Dendritic cell treated with granulocyte-macrophage colony-stimulating factor and Interleukin-4, amounts not matched to agents 40 ng/mL and 50 ng/mL, for 4 days (primary cell): ENCODE measurements around the gene ST6GALNAC3.

ENCODE experiments used
- H3K27ac Mint-ChIP-seq: one replicate; pipeline ENCODE4 v1.8.0; 2022; ENCODE audit warnings: mild to moderate bottlenecking, mixed read lengths
- H3K27me3 Mint-ChIP-seq: one replicate; pipeline ENCODE4 v1.8.0; 2022; ENCODE audit warnings: mild to moderate bottlenecking, mixed read lengths
- H3K36me3 Mint-ChIP-seq: one replicate; pipeline ENCODE4 v1.8.0; 2022; ENCODE audit warnings: low read depth, mixed read lengths
- H3K4me1 Mint-ChIP-seq: one replicate; pipeline ENCODE4 v1.8.0; 2022; ENCODE audit warnings: low read depth, mixed read lengths
- H3K4me3 Mint-ChIP-seq: one replicate; pipeline ENCODE4 v1.8.0; 2022; ENCODE audit warnings: mild to moderate bottlenecking, moderate library complexity, mixed read lengths
- H3K9me3 Mint-ChIP-seq: one replicate; pipeline ENCODE4 v1.8.0; 2022; ENCODE audit warnings: mixed read lengths
- intact Hi-C: fragments of 100-400 bp; cut with micrococcal nuclease; formaldehyde crosslinking; loops from one replicate; pipeline ENCODE4 v1.15.0; 2022

ST6GALNAC3 gene

DNA sequence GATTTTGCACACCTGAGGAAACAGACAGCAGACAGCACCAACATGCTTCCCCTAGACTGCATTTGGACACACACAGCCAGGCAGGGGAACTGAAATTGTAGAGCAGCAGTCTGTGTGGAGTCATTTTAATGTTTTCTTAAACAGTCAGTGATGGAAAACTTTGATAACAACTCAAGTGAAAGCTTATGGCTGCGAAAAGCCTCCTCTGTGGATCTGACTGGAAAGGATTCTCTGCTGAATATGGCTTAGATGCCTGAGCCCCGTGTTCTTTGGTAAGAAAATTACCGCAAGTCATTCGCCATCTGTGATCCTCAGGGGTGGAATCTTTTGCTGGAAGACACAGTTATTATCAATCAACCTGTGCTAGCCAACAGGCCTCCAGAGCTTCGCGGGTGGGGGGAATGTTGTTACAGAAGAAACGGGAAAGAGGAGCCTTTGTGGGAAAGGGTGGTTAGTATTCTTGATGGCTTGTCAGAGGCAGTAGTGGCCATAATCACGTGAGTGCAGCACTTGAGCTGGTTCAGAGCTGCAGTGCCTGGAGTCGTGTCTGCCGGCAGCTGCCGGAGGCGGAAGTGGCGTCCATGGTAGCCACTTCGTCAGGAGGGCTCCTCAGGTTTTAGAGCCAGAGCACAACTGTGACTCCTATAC lies 204.7 kb downstream of the ST6GALNAC3 start:
- no peaks in the 10 kb centered on the region for H3K27me3 Mint-ChIP-seq
- no peaks in the 10 kb centered on the region for H3K36me3 Mint-ChIP-seq
- H3K9me3 Mint-ChIP-seq, result no peaks in the 10 kb centered on the region
- H3K4me1 Mint-ChIP-seq, result no peaks in the 10 kb centered on the region
- intact Hi-C loops, result no loop called here
- H3K4me3 Mint-ChIP-seq, result no peak overlapping the region
- H3K27ac Mint-ChIP-seq, result no peak overlapping the region

DNA sequence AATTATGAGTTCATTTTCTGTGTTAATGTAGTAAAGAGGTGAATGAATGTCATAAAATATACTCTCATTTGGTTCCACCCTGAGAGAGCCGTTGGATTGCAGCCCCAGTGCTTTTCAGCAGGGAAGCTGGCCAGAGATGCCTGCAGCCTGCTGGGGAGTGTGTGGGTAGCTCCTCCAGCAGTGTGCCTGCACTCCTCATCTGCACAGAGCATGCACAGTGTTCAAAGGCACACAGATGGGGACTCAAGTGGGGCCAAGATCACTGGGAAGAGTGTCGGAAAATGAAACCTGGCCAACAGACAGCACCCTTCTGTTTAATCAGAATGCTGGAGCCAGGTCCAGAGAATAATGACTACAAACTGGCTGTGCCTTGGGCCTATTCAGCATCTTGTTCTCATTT lies 206.8 kb downstream of the ST6GALNAC3 start:
- H3K27ac Mint-ChIP-seq, result no peak overlapping the region
- H3K4me3 Mint-ChIP-seq, result no peak overlapping the region
- no peaks in the 10 kb centered on the region for H3K36me3 Mint-ChIP-seq
- H3K9me3 Mint-ChIP-seq, result no peaks in the 10 kb centered on the region
- no peaks in the 10 kb centered on the region for H3K27me3 Mint-ChIP-seq
- intact Hi-C loops, result no loop called here
- H3K4me1 Mint-ChIP-seq, result no peaks in the 10 kb centered on the region

DNA sequence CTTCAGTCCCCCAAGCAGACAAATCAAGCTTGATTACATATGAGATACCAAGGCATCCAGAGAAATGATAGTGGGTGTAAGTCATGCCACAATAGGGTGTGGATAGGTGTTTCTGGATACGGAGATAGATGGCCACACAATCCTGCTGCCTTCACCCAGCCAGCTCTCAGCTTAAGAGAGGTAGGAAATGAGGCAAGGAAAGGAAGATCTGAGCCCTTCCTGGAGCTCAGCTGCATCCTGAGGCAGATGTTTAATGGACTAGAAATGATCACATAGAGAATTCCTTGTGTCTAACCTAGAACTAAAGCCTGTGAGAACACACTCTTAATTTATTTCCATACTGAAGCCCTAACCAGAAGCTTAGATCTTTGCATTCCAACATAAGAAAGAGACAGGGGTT lies 210.3 kb downstream of the ST6GALNAC3 start:
- intact Hi-C loops, result no loop called here
- no peak overlapping the region for H3K27ac Mint-ChIP-seq
- no peaks in the 10 kb centered on the region for H3K4me1 Mint-ChIP-seq
- no peaks in the 10 kb centered on the region for H3K36me3 Mint-ChIP-seq
- no peak overlapping the region for H3K4me3 Mint-ChIP-seq
- H3K27me3 Mint-ChIP-seq, result no peaks in the 10 kb centered on the region
- H3K9me3 Mint-ChIP-seq, result no peaks in the 10 kb centered on the region

DNA sequence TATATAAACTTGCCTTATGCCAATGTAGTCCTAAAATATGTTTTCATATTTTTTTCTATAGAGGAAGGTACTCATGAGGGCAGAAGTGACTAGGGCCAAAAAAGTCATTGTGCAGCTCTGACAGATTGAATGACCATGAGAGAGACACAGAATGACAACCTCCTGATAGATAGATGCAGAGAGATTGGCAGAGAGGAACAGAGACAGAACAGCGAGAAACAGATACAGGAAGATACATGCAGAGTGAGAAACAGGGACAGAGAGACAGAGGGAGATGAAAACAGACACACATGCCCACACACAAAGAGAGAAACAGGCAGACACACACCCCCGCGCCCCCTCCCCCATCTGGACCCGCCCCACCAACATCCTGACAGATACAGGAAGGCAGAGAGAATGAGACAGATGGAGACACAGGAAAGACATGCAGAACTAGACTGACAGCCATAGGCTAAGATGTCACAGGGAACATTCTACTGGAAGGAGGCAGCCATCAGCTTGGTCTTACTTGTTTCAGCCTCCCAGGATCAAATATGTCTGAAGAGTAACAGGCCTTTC lies 211.1 kb downstream of the ST6GALNAC3 start:
- Mint-ChIP-seq H3K4me3 (no peak overlapping the region), H3K4me1 (peaks cover 1% of the 10 kb centered on the region), H3K36me3 (no peaks in the 10 kb centered on the region), H3K9me3 (no peaks in the 10 kb centered on the region), H3K27ac (no peak overlapping the region), H3K27me3 (no peaks in the 10 kb centered on the region)
- intact Hi-C loops, result no loop called here

DNA sequence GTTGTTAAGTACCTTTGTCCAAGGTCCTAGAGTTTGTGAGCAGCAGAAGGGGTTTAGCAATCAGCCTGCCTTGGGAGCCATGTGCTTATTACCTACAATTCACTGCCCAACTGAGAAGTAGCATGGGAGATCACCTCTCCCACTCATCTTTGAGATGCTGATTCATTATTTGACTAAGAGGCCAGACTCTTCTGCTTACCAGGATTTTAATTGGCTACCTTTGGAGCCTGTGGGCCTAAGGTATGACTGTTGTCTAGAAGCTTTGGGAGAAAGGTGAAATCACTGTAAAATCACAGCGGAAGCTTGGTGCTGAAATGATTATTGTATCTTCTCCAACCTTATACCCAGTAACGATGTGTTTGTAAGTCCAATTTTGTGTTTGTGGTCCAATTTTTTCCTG lies 213.4 kb downstream of the ST6GALNAC3 start:
- peaks cover 5% of the 10 kb centered on the region for H3K4me1 Mint-ChIP-seq
- intact Hi-C loops, result no loop called here

DNA sequence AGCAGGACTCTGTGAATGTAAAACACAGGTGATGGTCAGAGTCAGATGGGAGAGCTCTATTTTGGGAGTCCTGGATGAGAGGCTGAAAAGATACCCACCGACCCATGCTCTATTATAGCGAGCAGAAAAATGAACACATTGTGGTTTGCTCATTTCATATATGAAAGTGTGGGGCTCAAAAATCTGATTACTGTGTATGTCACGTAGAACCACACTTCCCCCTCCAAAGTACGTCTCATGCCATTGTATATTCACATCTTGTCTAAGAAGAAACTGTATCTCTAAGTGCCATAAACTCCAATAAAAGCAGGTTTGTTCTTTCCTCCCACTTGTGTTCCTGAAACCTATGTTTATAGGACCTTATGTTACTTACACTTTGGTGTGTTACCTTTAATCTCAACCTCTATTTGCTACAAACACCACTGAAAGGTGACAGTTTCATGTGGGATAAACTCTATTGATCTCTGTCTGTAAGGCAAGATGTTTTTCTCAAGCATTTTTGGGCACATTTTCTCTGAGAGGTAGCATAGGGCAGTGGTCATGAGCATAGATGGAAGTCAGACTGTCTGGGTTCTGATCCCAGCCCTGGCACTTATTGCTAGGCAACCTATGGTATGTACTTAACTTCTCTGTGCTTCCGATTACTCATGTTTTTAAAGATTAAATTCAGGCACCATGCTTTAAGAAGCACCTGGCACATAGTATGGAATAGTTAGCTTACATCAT lies 214.4 kb downstream of the ST6GALNAC3 start:
- Mint-ChIP-seq H3K4me1 (peaks cover 5% of the 10 kb centered on the region), H3K36me3 (no peaks in the 10 kb centered on the region), H3K4me3 (no peak overlapping the region), H3K27ac (no peak overlapping the region), H3K27me3 (no peaks in the 10 kb centered on the region), H3K9me3 (no peaks in the 10 kb centered on the region)
- intact Hi-C loops, result no loop called here

More for the DNA sequence above, 213.4 kb downstream of the ST6GALNAC3 start:
- no peak overlapping the region for H3K4me3 Mint-ChIP-seq
- no peaks in the 10 kb centered on the region for H3K27me3 Mint-ChIP-seq
- no peaks in the 10 kb centered on the region for H3K9me3 Mint-ChIP-seq
- no peaks in the 10 kb centered on the region for H3K36me3 Mint-ChIP-seq
- H3K27ac Mint-ChIP-seq, result no peak overlapping the region

DNA sequence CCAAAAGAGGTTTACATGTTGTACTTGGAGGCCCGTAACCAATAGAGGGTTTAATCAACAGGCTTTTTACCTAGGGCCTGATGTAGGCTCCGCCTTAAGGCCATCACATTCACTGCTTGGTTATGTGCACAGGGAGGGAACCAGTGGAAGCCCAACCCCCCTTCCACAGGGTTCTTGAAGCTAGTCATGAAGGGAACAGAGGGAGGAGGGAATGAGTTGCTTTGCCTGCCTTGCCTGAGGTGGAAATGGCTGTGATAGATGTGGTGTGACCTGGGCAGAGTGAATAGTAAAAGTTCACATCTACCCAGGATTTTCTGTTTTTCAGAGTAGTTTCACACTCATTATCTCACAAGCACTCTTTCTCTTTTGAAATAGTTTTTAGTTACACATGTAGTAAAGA lies 215.1 kb downstream of the ST6GALNAC3 start:
- Mint-ChIP-seq H3K27me3 (no peaks in the 10 kb centered on the region), H3K4me1 (peaks cover 5% of the 10 kb centered on the region), H3K36me3 (no peaks in the 10 kb centered on the region), H3K4me3 (no peak overlapping the region), H3K9me3 (no peaks in the 10 kb centered on the region), H3K27ac (no peak overlapping the region)
- intact Hi-C loops, result no loop called here

DNA sequence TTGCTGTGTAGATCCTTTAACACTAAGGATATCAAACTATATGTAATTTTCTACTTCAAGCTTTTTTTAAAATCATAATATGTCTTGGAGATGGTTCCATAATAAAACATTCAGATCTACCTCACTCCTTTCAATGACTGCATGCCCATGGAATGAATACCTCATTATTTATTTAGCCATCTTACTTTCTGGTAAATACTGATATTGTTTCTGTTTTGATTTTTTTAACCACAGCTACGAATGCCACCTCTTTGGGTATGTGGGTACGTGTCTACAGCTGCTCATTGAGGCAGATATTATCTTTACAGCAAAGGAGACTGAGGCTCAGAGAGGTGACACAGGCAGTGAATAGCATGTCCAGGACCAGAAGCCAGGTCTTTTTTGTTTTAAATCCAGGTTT lies 215.7 kb downstream of the ST6GALNAC3 start:
- H3K4me1 Mint-ChIP-seq, result peaks cover 5% of the 10 kb centered on the region
- no peak overlapping the region for H3K4me3 Mint-ChIP-seq
- H3K36me3 Mint-ChIP-seq, result no peaks in the 10 kb centered on the region
- intact Hi-C loops, result no loop called here
- no peaks in the 10 kb centered on the region for H3K9me3 Mint-ChIP-seq
- H3K27ac Mint-ChIP-seq, result no peak overlapping the region
- H3K27me3 Mint-ChIP-seq, result no peaks in the 10 kb centered on the region

DNA sequence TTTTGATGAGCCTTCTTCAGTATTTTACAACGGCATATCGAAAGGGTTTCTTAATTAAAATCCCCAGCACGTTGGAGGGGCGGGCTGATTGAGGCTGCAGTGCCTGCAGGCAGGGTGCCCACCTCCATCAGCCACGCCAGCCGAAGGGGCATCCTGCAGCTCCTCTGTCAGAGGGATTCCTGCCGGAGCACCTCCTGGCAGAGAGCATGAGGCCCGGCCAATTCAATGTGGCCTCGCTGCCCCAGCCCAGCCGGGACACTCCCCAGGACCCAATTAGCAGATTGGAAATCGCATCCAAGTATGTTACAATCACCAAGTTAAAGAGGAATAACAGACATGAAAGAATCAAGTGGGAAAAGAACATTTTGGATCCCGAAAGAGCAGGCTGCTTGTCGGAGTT lies 216.6 kb downstream of the ST6GALNAC3 start:
- no peak overlapping the region for H3K27ac Mint-ChIP-seq
- peaks cover 5% of the 10 kb centered on the region for H3K4me1 Mint-ChIP-seq
- no peaks in the 10 kb centered on the region for H3K9me3 Mint-ChIP-seq
- intact Hi-C loops, result no loop called here
- no peak overlapping the region for H3K4me3 Mint-ChIP-seq
- no peaks in the 10 kb centered on the region for H3K36me3 Mint-ChIP-seq
- H3K27me3 Mint-ChIP-seq, result no peaks in the 10 kb centered on the region

DNA sequence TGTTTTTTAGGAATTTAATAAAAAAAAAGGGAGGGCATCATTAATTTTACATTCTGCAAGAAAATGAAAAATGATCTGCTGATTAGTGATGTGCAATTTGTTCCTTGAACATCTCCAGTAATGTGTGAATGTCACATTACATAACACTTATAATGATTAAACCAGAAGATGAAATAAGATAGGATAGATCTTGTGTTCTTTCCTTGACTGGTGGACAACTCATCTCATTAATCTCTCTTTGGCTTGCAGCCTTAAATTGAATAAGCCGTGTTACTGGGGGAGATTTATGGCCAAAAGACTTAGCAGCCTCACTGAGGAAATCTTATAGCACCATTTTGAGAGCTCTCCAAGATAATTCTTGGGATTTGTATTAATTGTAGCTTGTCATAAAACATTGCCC lies 217.2 kb downstream of the ST6GALNAC3 start:
- intact Hi-C loops, result no loop called here
- peaks cover 5% of the 10 kb centered on the region for H3K4me1 Mint-ChIP-seq
- H3K27me3 Mint-ChIP-seq, result no peaks in the 10 kb centered on the region
- H3K27ac Mint-ChIP-seq, result no peak overlapping the region
- no peak overlapping the region for H3K4me3 Mint-ChIP-seq
- no peaks in the 10 kb centered on the region for H3K9me3 Mint-ChIP-seq
- H3K36me3 Mint-ChIP-seq, result no peaks in the 10 kb centered on the region

DNA sequence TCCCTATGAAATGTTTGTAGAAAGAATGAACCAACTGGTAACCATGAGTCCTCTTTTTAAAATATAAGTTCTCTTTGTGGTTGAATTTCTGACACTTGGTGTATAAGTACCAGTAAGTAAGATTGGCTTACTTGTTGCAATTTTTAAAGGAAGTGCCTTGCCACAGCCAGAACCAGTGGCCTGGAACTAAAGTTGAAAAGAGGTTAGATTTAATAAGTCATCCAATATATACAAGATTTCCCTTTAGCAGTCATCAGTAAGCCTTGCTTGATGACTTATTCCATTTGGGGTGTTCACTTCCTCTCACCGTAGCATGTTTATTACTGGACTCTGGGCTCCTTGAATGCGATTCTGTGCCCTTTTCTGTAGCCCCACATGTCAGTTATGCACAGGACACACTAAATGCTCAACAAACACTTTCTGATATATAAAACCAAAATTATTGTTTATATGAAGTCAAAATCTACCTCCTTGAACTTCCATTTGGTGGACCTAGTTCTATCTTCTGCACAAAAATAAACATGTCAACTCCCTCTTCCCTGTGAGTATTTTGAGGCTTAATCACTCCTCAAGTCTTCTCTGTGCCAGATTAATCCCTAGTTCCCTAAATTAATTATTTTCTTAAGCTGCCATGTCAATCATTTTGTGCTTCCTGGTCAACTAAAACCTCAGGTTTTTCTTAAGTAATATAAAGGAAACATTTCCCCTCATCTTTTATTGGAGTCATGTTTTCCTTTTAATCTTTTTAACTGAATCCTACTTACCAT lies 218.1 kb downstream of the ST6GALNAC3 start:
- H3K27ac Mint-ChIP-seq, result no peak overlapping the region
- intact Hi-C loops, result no loop called here
- H3K4me1 Mint-ChIP-seq, result peaks cover 5% of the 10 kb centered on the region
- no peaks in the 10 kb centered on the region for H3K36me3 Mint-ChIP-seq
- H3K4me3 Mint-ChIP-seq, result no peak overlapping the region
- no peaks in the 10 kb centered on the region for H3K9me3 Mint-ChIP-seq
- no peaks in the 10 kb centered on the region for H3K27me3 Mint-ChIP-seq

DNA sequence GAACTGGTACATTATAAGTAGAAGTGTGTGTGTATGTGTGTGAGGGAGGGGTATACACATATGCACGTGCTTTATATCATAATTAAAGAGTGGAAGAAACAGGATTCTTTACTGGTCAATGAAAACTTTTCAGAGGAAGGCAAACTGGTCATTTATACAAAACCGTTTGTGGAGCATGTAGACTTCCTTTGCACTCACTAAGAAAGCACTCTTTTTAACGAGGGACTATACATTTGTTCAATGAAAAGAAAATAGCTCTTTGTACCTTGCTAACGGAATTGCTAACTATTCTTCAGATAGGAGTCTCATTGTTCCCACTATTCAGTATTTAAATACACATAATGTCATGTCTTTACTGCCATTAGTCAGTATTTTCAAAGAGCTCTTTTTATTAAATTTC lies 219.3 kb downstream of the ST6GALNAC3 start:
- no peaks in the 10 kb centered on the region for H3K36me3 Mint-ChIP-seq
- no peak overlapping the region for H3K27ac Mint-ChIP-seq
- H3K9me3 Mint-ChIP-seq, result no peaks in the 10 kb centered on the region
- H3K4me1 Mint-ChIP-seq, result peaks cover 5% of the 10 kb centered on the region
- no peaks in the 10 kb centered on the region for H3K27me3 Mint-ChIP-seq
- H3K4me3 Mint-ChIP-seq, result no peak overlapping the region
- intact Hi-C loops, result no loop called here

DNA sequence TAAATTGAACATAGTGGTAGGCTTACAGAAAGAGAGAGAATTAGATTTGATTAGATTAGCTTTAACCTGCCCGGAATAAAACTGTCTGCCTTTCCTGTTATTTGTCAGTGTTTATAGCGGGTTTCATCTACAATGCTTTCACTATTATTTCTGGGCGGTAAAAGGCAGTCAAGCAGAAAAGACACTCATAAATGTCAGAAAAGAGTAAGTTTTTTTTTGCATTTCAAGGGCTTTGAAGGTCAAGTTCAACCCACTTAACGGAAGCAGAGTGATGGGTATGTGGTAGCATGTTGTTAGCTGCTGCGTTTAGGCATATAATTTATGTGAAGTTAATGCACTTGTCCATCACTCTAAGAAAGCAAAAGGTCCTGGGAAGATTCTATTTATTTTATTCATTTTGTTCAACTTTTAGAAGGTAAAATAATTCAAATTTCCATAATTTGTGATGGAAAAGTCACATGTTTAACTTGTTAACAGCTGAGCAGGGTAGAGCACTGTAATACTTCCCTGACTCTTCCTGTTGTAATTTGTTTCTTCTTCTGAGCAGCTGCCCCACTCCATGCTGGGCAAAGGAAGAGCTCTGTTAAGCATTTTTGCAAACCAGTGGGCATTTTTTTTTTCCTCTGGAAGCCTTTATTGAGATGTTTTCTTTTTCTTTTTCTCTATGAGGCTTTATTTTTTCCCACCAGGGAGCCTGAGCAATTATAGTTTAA lies 220.1 kb downstream of the ST6GALNAC3 start:
- Mint-ChIP-seq H3K4me3 (no peak overlapping the region), H3K27me3 (no peaks in the 10 kb centered on the region), H3K9me3 (no peaks in the 10 kb centered on the region), H3K36me3 (no peaks in the 10 kb centered on the region), H3K27ac (no peak overlapping the region), H3K4me1 (peaks cover 5% of the 10 kb centered on the region)
- intact Hi-C loops, result no loop called here

DNA sequence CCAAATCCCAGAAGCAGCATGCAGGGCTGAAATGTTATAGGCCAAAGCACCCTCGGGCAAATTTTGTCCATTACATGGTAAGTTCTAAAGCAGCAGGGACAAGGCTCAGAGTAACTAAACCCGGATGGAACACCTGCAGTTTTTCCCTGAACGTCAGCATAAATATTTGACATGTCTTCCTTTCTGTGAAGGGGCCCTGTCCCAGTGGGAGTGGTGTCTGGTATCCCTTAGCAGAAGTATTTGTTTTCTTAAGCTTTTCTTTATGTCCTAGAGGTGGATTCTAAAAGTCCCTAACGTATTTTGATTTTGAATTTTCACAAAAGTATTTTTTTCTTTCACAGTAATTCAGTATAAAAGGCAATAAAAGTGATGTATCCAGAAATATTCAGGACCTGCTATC lies 223.9 kb downstream of the ST6GALNAC3 start:
- H3K36me3 Mint-ChIP-seq, result no peaks in the 10 kb centered on the region
- intact Hi-C loops, result no loop called here
- no peaks in the 10 kb centered on the region for H3K27me3 Mint-ChIP-seq
- H3K4me3 Mint-ChIP-seq, result no peak overlapping the region
- no peak overlapping the region for H3K27ac Mint-ChIP-seq
- H3K4me1 Mint-ChIP-seq, result no peaks in the 10 kb centered on the region
- H3K9me3 Mint-ChIP-seq, result no peaks in the 10 kb centered on the region
